SU-DHL-6 (cell line): ENCODE results near the gene OR6S1.
"Not testable (repeated sequence)": the region's sequence is repeated elsewhere in the genome, so short reads cannot be mapped to it uniquely, and the experiment has no call there.

Source experiments
- H2AFZ ChIP-seq: fragments of 200-600 bp; sonication (generic); 2 replicates; pipeline ENCODE4 v1.6.1; 2014; ENCODE audit warnings: low read depth, mild to moderate bottlenecking, moderate library complexity, mixed read lengths, antibody characterized with exemption, low read length; ENCODE audit not compliant: severe bottlenecking
- H3F3A ChIP-seq: fragments of 200-600 bp; shearing (Covaris generic); 2 replicates; pipeline ENCODE4 v1.6.0; 2016; ENCODE audit warnings: antibody characterized with exemption, mild to moderate bottlenecking; ENCODE audit not compliant: insufficient read depth
- H3K27ac ChIP-seq: fragments of 200-600 bp; sonication (generic); 2 replicates; pipeline ENCODE4 v1.5.1; 2016; ENCODE audit warnings: low read depth, mild to moderate bottlenecking, low read length, moderate library complexity, mixed read lengths
- H3K27me3 ChIP-seq: fragments of 200-600 bp; sonication (generic), shearing (Covaris generic); 2 replicates; pipeline ENCODE4 v1.6.0; 2014; ENCODE audit warnings: mild to moderate bottlenecking, low read length
- H3K36me3 ChIP-seq: fragments of 200-600 bp; sonication (generic); 2 replicates; pipeline ENCODE4 v1.6.1; 2014; ENCODE audit warnings: mild to moderate bottlenecking, low read length, mixed read lengths
- H3K4me2 ChIP-seq: fragments of 300-600, 200-600 bp; shearing (Covaris generic), sonication (generic); 2 replicates; pipeline ENCODE4 v1.6.0; 2014; ENCODE audit warnings: low read length, low read depth, mild to moderate bottlenecking; ENCODE audit not compliant: poor library complexity, severe bottlenecking
- H3K4me3 ChIP-seq: fragments of 200-600 bp; sonication (generic); 2 replicates; pipeline ENCODE4 v1.5.1; 2014; ENCODE audit warnings: antibody characterized with exemption, low read length, mild to moderate bottlenecking, mixed read lengths; ENCODE audit not compliant: insufficient read depth, poor library complexity, severe bottlenecking
- H3K79me2 ChIP-seq: fragments of 200-600 bp; sonication (generic); 2 replicates; pipeline ENCODE4 v1.6.1; 2014; ENCODE audit warnings: mild to moderate bottlenecking, low read length, moderate library complexity; ENCODE audit not compliant: insufficient read depth
- H3K9ac ChIP-seq: fragments of 200-600 bp; sonication (generic); 2 replicates; pipeline ENCODE4 v1.7.0; 2014; ENCODE audit warnings: mild to moderate bottlenecking, low read length
- H3K9me2 ChIP-seq: fragments of 200-600 bp; sonication (generic); replicated peaks from 2 replicates; pipeline ENCODE4 v1.6.1; 2014; ENCODE audit warnings: low read length; ENCODE audit not compliant: insufficient read depth
- H3K9me3 ChIP-seq: fragments of 200-600 bp; sonication (generic); 2 replicates; pipeline ENCODE4 v1.6.1; 2014; ENCODE audit warnings: low read length, mixed read lengths; ENCODE audit not compliant: insufficient read depth
- H4K20me1 ChIP-seq: fragments of 200-600 bp; sonication (generic); 2 replicates; pipeline ENCODE4 v1.6.1; 2014; ENCODE audit warnings: low read depth, mild to moderate bottlenecking, antibody characterized with exemption, low read length, moderate library complexity, mixed read lengths
- EZH2phosphoT487 ChIP-seq: fragments of 200-600 bp; sonication (generic), shearing (Covaris generic); conservative IDR thresholded peaks from 2 replicates; pipeline ENCODE4 v1.6.1; 2018; ENCODE audit warnings: mild to moderate bottlenecking, antibody characterized with exemption, low read length, moderate library complexity, mixed read lengths
- TF ChIP-seq, protein P1 (sequence below): fragments of 200-600 bp; sonication (generic); IDR thresholded peaks from one replicate; pipeline ENCODE4 v1.5.1; 2017; ENCODE audit warnings: antibody characterized with exemption, mild to moderate bottlenecking, low read length, moderate library complexity; ENCODE audit not compliant: insufficient read depth, poor library complexity, severe bottlenecking

The OR6S1 gene

DNA sequence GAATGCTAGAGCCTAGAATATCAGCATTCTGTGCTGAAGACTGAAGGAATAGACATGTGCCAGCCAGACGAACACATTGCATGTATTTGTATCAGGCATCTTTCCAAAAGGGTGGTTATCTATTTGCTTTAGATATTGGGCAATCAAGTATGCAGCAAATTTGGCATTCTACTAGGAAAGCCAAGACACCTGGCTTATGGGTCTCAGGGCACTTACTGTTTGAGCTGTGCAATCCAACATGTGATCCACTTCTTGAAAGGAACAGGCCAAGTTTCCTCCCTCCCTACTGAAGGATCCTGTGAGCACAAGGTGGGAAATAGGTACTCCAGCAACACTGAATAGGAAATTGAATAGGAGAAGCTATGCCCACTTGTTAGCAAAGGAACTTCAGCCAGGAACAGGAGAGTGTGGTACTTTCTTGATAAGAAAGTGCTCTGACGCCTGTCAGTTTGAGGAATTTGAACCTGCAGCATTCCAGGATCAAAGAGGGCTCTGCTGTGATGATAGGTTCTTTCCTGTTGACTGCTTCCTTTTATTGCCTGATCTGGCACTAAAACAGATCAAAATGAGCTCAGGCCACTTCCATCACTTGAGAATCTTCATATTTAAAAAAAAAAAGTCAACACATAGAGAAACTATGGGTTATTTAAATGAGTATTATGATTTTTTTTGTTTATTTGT, 20.6 kb downstream of the OR6S1 start:
- no peak overlapping the region for H3K4me3 ChIP-seq
- H4K20me1 ChIP-seq = no peaks in the 10 kb centered on the region
- H3K9me2 ChIP-seq = no peaks in the 10 kb centered on the region
- no peak overlapping the region for H2AFZ ChIP-seq
- no peaks in the 10 kb centered on the region for H3K9me3 ChIP-seq
- TF ChIP-seq, protein P1, sequence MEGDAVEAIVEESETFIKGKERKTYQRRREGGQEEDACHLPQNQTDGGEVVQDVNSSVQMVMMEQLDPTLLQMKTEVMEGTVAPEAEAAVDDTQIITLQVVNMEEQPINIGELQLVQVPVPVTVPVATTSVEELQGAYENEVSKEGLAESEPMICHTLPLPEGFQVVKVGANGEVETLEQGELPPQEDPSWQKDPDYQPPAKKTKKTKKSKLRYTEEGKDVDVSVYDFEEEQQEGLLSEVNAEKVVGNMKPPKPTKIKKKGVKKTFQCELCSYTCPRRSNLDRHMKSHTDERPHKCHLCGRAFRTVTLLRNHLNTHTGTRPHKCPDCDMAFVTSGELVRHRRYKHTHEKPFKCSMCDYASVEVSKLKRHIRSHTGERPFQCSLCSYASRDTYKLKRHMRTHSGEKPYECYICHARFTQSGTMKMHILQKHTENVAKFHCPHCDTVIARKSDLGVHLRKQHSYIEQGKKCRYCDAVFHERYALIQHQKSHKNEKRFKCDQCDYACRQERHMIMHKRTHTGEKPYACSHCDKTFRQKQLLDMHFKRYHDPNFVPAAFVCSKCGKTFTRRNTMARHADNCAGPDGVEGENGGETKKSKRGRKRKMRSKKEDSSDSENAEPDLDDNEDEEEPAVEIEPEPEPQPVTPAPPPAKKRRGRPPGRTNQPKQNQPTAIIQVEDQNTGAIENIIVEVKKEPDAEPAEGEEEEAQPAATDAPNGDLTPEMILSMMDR = no peak
- TF ChIP-seq EZH2phosphoT487 = no peak
- H3K9ac ChIP-seq = no peak overlapping the region
- no peaks in the 10 kb centered on the region for H3K36me3 ChIP-seq
- no peaks in the 10 kb centered on the region for H3K79me2 ChIP-seq
- H3K27me3 ChIP-seq = no peaks in the 10 kb centered on the region
- H3K27ac ChIP-seq = no peak overlapping the region
- H3K4me2 ChIP-seq = no peak overlapping the region
- H3F3A ChIP-seq = no peaks in the 10 kb centered on the region

- not testable (repeated sequence) for H3K27me3 ChIP-seq, H4K20me1 ChIP-seq, H3K9ac ChIP-seq, H3K4me2 ChIP-seq, H2AFZ ChIP-seq, H3K9me3 ChIP-seq, H3K79me2 ChIP-seq, H3K36me3 ChIP-seq, H3K9me2 ChIP-seq, H3F3A ChIP-seq, H3K4me3 ChIP-seq, H3K27ac ChIP-seq
These were observed 21.8 kb downstream of the OR6S1 start for GRCh38 chr14:20619688-20620087.

GRCh38 chr14:20618271-20618749, 23.2 kb downstream of the OR6S1 start:
- Histone ChIP-seq H3K9me2 (no peaks in the 10 kb centered on the region), H3K79me2 (no peaks in the 10 kb centered on the region), H3K27me3 (no peaks in the 10 kb centered on the region), H3K27ac (no peak overlapping the region), H3K36me3 (no peaks in the 10 kb centered on the region), H3K9me3 (no peaks in the 10 kb centered on the region), H3F3A (peaks cover 10% of the 10 kb centered on the region; the same call in 1 of the 2 replicates), H3K4me2 (no peak overlapping the region), H3K9ac (no peak overlapping the region), H3K4me3 (no peak overlapping the region), H4K20me1 (no peaks in the 10 kb centered on the region), H2AFZ (no peak overlapping the region)
- TF ChIP-seq, protein P1 = no peak
- TF ChIP-seq EZH2phosphoT487 = no peak

DNA sequence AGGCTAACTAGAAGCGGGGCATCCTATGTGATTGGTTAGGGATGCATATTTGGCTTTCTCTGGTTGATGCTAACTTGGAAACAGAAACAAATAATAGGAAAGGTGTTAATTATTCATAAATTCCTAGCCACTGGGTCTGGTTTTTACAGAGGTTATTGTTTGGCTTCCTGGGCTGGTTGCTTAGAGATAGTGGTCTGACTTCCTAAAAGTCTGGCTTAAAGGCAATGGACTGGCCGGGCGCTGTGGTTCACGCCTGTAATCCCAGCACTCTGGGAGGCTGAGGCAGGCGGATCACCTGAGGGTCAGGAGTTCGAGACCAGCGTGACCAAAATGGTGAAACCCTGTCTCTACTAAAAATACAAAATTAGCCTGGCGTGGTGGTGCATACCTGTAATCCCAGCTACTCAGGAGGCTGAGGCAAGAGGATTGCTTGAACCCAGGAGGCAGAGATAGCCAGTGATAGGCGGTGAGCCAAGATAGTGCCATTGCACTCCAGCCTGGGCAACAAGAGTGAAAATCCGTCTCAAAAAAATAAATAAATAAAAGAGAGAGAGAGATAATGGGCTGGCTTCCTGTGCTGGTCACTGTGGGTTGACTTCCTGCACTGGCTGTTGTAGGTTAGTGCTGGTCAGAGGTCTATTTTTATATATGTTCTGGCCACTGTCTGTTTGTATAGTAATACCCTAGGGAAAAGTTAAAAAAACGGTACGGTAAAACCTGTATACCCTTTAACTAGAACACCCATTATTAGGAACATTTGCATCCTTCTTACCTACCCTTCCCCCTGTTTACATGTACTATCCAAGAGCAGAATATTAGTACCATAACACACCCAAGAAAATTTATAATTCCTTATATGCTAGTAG, 24.1 kb downstream of the OR6S1 start:
- Histone ChIP-seq H3K36me3 (no peaks in the 10 kb centered on the region), H3K4me2 (no peak overlapping the region), H3F3A (peaks cover 19% of the 10 kb centered on the region; the same call in 1 of the 2 replicates), H3K4me3 (no peak overlapping the region), H3K9ac (no peak overlapping the region), H2AFZ (no peak overlapping the region), H3K79me2 (no peaks in the 10 kb centered on the region), H4K20me1 (no peaks in the 10 kb centered on the region), H3K9me2 (no peaks in the 10 kb centered on the region), H3K27ac (no peak overlapping the region), H3K9me3 (no peaks in the 10 kb centered on the region), H3K27me3 (no peaks in the 10 kb centered on the region)
- TF ChIP-seq, protein P1 = no peak
- TF ChIP-seq EZH2phosphoT487 = no peak
